Measurements from ENCODE around the gene RFX2.

DNA sequence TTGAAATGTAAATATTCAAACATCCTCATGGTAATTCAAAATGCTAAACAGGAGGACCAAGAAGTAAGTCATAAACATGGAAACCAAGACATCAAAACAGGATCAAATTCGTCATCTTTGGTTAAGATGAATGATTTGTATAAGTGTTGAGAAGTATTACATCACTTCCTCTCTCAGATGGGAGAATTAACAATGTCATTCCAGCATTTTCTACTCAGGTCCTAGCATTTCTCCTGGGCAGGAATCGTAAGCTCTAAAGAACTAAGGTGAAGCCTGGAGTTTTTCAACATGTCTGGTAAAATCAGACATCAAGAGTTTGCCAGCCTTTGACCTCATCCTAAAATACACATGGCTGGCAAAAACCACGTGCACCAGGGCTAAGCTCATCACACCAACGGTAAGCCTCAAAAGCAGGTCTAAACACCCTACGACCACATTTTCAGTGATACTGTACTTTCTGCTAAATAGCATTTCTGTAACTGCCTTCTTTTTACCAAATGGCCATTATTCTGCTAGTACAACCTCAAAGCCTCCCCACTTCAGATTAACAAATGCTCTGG lies 157.2 kb downstream of the RFX2 start:
- no peak for TF ChIP-seq EZH2 (IDR thresholded peaks at IDR 0.05; ENCODE audit: low read length, unreplicated experiment)
- no peak for TF ChIP-seq CTCF (conservative IDR thresholded peaks at IDR 0.05; ENCODE audit: low read depth, low read length)
- TF ChIP-seq EZH2phosphoT487 (IDR thresholded peaks at IDR 0.05; ENCODE audit: borderline replicate concordance, low read length) = no peak

Data from PC-3 (cell line).